Astrocyte of the cerebellum (primary cell): ENCODE results near the gene CYP19A1.

Source experiments
- DNase-seq: peaks from one replicate; pipeline ENCODE4 v3.0.0-alpha.2; 2011; ENCODE audit warnings: low read depth
- H3K4me3 ChIP-seq: 2 replicates; pipeline ENCODE4 v1.5.1; 2011; ENCODE audit warnings: mild to moderate bottlenecking, low read depth, low read length, moderate library complexity
- CTCF ChIP-seq: IDR thresholded peaks from 2 replicates; pipeline ENCODE4 v1.5.1; 2012; ENCODE audit warnings: low read length, low read depth, moderate library complexity, mild to moderate bottlenecking; ENCODE audit errors: missing control alignments
- in situ Hi-C: cut with HindIII; loops from 2 replicates; pipeline ENCODE4 v1.10.0; 2017; ENCODE audit warnings: low sequenced_read_pairs

Gene CYP19A1

GRCh38 chr15:51205050-51205975, 133.1 kb downstream of the CYP19A1 start:
- no peak for TF ChIP-seq CTCF
- in situ Hi-C loops = no loop called here
- no peak for DNase-seq
- H3K4me3 ChIP-seq = no peak overlapping the region

GRCh38 chr15:51203797-51204196, 134.6 kb downstream of the CYP19A1 start:
- no peak overlapping the region for H3K4me3 ChIP-seq
- peak; percentile 23 for DNase-seq
- no peak for TF ChIP-seq CTCF
- in situ Hi-C loops = no loop called here

GRCh38 chr15:51202783-51203182, 135.6 kb downstream of the CYP19A1 start:
- no peak overlapping the region for H3K4me3 ChIP-seq
- no peak for DNase-seq
- no peak for TF ChIP-seq CTCF
- in situ Hi-C loops = no loop called here

GRCh38 chr15:51201581-51201980, 136.8 kb downstream of the CYP19A1 start:
- no peak overlapping the region for H3K4me3 ChIP-seq
- in situ Hi-C loops = no loop called here
- TF ChIP-seq CTCF = no peak
- no peak for DNase-seq

GRCh38 chr15:51200792-51201191, 137.6 kb downstream of the CYP19A1 start:
- TF ChIP-seq CTCF = no peak

GRCh38 chr15:51199541-51199940, 138.9 kb downstream of the CYP19A1 start:
- in situ Hi-C loops = no loop called here
- no peak for DNase-seq
- no peak overlapping the region for H3K4me3 ChIP-seq
- no peak for TF ChIP-seq CTCF

More at GRCh38 chr15:51200792-51201191, 137.6 kb downstream of the CYP19A1 start:
- in situ Hi-C loops = no loop called here
- DNase-seq = no peak
- H3K4me3 ChIP-seq = no peak overlapping the region
